HUES64 (cell line): ENCODE data around the gene SEPTIN5.

Source experiments
- H3K27ac ChIP-seq: 2 replicates; pipeline ENCODE4 v1.7.0; 2013; ENCODE audit warnings: low read depth, low read length, inconsistent platforms
- H3K27me3 ChIP-seq: 2 replicates; pipeline ENCODE4 v1.6.1; 2013; ENCODE audit warnings: mild to moderate bottlenecking, low read length; ENCODE audit not compliant: insufficient read depth
- H3K36me3 ChIP-seq: 2 replicates; pipeline ENCODE4 v1.6.1; 2013; ENCODE audit warnings: mild to moderate bottlenecking, low read length; ENCODE audit not compliant: insufficient read depth
- H3K4me1 ChIP-seq: 2 replicates; pipeline ENCODE4 v1.6.1; 2013; ENCODE audit warnings: mild to moderate bottlenecking, low read length, moderate library complexity; ENCODE audit not compliant: insufficient read depth
- H3K4me3 ChIP-seq: 2 replicates; pipeline ENCODE4 v1.5.1; 2013; ENCODE audit warnings: mild to moderate bottlenecking, low read length, moderate library complexity
- H3K9ac ChIP-seq: 2 replicates; pipeline ENCODE4 v1.6.1; 2013; ENCODE audit warnings: mild to moderate bottlenecking, low read depth, low read length
- H3K9me3 ChIP-seq: 2 replicates; pipeline ENCODE4 v1.6.1; 2013; ENCODE audit warnings: low read depth, low read length; ENCODE audit not compliant: insufficient read depth
- WGBS: fragments of 150-250, 120-280 bp; methylation state at CpG from one replicate; pipeline ENCODE4 v1.1.7; 2013; ENCODE audit warnings: missing lambda C conversion rate; 5-methylcytosine and 5-hydroxymethylcytosine counted together

The SEPTIN5 gene

DNA sequence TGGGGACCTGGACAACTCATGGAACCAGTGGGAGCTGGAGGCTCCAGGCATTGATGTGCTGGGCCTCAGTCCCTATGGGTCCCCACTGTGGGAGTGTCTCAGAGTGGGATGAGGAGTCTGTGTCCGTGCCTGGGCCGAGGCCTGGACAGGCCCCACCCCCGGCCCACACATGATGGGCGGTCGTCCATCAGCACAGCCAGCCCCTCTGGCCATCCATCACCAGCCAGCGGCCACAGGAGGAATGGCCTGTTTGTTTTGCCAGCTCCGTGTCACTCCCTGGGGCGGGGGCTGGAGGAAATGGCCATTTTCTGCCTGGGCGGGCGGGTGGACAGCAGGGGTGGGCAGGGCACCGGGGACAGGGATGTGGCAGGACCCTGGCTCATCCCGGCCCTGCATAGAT is 33.2 kb downstream of the SEPTIN5 start:
- WGBS = 87% methylated on average over 12 of the region's 12 CpGs
- Histone ChIP-seq H3K27me3 (peaks cover 13% of the 10 kb centered on the region), H3K4me1 (peaks cover 6% of the 10 kb centered on the region; the same call in 1 of the 2 replicates), H3K9ac (no peak overlapping the region), H3K9me3 (no peaks in the 10 kb centered on the region), H3K36me3 (no peaks in the 10 kb centered on the region), H3K4me3 (no peak overlapping the region), H3K27ac (no peak overlapping the region)

DNA sequence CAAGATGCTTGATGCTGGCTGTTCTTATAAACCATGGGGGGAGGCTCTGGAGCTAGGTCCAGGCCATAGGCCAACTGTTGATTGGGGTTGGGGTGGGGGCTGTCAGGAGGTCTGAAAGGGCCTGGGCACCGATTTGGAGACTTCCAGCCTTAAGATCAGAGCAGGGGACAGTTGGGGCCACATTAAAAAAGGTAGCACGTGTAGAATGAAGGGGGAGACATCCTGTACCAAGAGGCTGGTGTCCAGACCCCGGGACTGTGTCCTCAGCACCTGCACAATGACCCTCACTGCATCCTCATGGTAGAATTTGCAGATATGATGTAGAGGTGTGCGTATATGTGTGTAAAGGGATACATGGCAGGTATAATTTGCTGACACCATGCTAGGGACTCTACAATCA is 33.8 kb downstream of the SEPTIN5 start:
- no peak overlapping the region for H3K27ac ChIP-seq
- no peaks in the 10 kb centered on the region for H3K36me3 ChIP-seq
- WGBS = 83% methylated on average over 3 of the region's 4 CpGs
- H3K27me3 ChIP-seq = peaks cover 19% of the 10 kb centered on the region
- no peak overlapping the region for H3K4me3 ChIP-seq
- H3K9ac ChIP-seq = no peak overlapping the region
- H3K9me3 ChIP-seq = no peaks in the 10 kb centered on the region
- peaks cover 6% of the 10 kb centered on the region; the same call in 1 of the 2 replicates for H3K4me1 ChIP-seq

DNA sequence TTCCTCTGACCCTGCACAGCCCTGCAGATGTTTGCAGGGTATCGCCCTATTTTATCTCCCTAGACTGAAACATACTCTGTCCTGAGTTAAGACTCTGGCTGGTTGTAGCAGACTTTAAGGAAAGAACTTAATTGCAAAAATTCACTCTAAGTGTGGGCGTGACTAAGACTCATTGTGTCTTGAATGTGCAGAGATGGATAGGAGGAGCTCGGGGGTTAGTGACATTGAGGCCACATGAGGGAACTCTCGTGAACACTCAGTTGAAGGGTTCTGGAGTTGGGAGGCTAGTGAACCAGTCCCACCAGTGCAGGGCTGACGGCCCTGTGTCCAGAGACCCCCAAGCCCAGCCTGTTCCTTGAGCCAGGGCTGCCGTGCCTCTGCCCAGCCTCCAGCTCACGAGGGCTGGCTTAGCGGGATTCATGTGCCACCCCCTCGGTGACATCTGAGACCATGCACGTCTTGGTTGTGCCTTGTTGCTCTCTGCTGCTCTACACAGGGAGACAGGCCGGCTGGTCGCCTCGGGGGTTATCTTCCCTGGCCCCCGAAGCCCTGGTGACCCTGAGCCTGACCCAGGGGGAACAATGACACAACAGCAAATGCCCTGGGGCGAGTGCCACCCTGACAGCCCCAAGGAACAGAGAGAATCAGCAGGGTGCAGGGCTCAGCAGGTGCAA is 34.8 kb downstream of the SEPTIN5 start:
- Histone ChIP-seq H3K27me3 (peaks cover 29% of the 10 kb centered on the region), H3K4me1 (peaks cover 6% of the 10 kb centered on the region; the same call in 1 of the 2 replicates)
- 82% methylated on average over 15 of the region's 15 CpGs for WGBS

DNA sequence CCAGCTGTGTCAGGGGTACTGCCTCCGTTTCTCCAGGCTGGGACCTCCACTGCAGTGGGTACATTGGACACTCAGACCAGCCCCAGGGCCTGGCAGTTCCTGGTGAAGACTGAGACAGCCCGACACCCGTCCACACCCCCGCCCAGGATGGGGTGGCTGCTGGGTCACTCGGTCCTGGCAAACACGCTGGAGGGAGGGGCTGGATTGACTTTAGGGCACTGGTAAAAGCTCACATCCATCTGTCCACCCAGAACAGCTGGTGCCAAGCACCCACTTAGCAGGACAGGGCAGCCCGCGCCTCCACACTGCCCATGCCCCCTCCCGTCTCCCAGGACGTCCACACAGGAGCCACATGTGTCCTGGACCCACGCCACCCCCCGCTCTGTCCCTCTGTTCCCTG is 35.6 kb downstream of the SEPTIN5 start:
- peaks cover 37% of the 10 kb centered on the region for H3K27me3 ChIP-seq
- H3K27ac ChIP-seq = no peak overlapping the region
- H3K4me1 ChIP-seq = peaks cover 6% of the 10 kb centered on the region; the same call in 1 of the 2 replicates
- H3K4me3 ChIP-seq = no peak overlapping the region
- no peaks in the 10 kb centered on the region for H3K9me3 ChIP-seq
- H3K9ac ChIP-seq = no peak overlapping the region
- no peaks in the 10 kb centered on the region for H3K36me3 ChIP-seq
- 92% methylated on average over 12 of the region's 12 CpGs for WGBS

More for the DNA sequence above, 34.8 kb downstream of the SEPTIN5 start:
- Histone ChIP-seq H3K36me3 (no peaks in the 10 kb centered on the region), H3K9ac (no peak overlapping the region), H3K9me3 (no peaks in the 10 kb centered on the region), H3K27ac (no peak overlapping the region), H3K4me3 (no peak overlapping the region)

DNA sequence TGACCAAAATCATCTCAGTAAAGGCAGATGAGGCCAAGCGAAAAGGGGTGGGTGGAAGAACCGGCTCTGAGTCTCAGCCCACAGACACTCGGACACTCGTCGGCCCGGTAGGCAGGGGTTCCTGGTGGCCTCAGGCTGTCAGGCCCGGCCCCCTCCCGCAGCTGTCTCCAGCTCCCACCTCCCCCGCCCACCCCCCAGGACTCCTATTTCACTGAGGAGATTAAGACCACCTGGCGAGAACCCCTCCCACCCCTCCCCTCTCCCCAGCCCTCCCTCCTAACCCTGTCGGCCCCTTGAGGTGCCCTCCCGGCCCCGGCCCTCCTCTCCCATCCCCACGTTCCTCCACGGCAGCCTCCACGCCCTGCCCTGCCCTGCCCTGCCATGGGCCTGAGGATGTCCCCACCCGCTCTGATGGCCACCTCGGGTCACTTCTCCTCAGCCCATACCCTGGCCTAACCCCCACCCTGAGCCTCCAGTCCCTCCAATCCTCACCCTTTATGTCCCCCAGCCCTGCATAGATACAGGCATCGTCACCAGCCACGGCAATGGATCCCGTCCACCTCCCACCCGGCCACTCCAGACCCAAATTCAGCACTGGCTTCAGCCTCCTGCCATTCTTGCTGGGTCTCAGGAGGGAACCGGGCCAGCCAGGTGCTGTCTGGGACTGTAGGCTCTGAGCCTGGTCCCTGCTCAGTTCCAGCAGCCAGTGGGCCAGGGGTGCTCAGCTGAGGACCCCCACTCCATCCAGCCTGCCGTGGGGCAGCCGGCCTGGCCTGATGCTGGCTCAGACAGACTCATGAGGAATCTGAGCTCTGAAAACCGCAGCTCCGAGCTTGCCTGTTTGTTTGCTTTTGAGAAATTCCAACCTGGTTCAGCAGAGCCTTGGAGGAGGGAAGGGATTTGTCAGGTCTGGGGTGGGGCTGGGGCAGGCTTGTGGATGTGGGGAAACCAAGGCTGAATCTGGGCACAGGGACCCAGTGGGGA is 36.5 kb downstream of the SEPTIN5 start:
- no peaks in the 10 kb centered on the region for H3K36me3 ChIP-seq
- no peaks in the 10 kb centered on the region for H3K9me3 ChIP-seq
- H3K27me3 ChIP-seq = peaks cover 46% of the 10 kb centered on the region
- no peak overlapping the region for H3K4me3 ChIP-seq
- H3K9ac ChIP-seq = no peak overlapping the region
- 62% methylated on average over 25 of the region's 27 CpGs for WGBS
- peaks cover 2% of the 10 kb centered on the region; the same call in 1 of the 2 replicates for H3K4me1 ChIP-seq
- no peak overlapping the region for H3K27ac ChIP-seq

DNA sequence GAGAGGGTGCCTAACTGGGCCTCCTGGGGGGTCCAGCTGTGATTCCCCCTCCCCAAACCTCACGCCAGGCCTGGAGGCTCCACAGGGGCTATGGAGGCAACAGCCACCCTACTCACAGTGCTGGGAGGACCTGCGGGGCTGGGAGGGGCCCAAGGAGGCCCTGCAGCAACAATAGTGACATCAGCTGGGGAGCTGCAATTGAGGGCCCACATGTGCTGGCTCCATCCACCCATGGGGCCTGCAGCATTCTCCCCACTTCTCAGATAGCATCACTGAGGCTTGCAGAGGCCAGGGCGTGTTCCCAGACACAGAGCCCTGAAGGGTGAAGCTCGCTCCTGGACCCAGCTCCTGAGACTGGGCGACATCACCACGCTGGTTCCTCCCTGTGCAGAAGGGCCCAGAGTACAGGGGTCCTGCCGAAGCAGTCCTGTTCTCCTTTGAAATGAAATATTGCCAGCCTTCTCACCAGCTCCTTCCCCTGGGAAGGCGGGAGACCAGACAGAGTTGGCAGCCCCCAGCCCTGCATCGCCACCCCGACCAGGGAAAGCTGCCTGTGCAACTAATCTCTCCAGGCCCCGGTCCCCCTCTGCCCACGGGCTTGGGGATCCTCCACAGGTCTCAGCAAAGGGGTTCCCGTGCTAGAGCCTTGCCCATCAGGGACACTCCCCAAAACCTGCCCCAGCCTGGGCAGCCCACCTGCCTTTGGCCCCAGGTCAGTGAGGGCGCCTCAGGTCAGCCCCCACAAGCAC is 37.4 kb downstream of the SEPTIN5 start:
- Histone ChIP-seq H3K27me3 (peaks cover 55% of the 10 kb centered on the region), H3K4me3 (no peak overlapping the region), H3K9me3 (no peaks in the 10 kb centered on the region), H3K9ac (no peak overlapping the region), H3K4me1 (peaks cover 2% of the 10 kb centered on the region; the same call in 1 of the 2 replicates), H3K27ac (no peak overlapping the region), H3K36me3 (no peaks in the 10 kb centered on the region)
- 88% methylated on average over 14 of the region's 14 CpGs for WGBS

DNA sequence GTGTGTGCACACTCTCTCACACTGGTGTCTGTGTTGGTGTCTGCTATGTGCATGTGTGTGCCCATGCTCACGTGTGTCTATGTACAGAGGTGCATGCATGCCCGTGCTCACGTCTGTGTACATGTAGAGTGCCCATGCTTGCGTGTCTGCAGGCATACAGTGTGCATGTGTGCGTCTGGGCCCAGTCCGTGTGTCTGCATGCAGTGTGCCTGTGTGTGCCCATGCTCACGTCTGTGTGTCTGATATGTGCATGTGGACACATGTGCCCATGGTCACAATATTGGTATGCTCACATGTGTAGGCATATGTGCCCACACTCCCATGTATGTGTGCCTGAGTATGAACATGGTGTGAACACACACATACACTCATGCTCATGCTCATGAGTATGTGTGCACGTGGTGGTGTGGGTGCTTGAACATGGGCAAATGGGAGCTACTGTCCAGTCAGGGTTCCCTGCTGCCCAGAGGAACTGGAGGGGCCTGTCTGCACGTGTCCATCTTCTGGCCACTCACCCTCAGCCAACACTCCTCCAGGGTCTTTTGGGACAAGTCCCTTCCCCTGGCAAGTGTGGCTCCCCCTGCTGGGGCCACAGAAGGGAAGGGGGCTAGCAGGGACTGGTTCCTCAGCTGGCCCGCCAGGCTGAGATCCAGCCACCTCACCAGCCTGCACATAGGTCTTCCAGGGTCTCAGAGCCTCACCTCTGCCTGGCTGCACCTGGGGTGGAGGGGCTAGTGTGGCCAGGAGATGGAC is 39.0 kb downstream of the SEPTIN5 start:
- H3K36me3 ChIP-seq = no peaks in the 10 kb centered on the region
- peaks cover 70% of the 10 kb centered on the region for H3K27me3 ChIP-seq
- no peaks in the 10 kb centered on the region for H3K9me3 ChIP-seq
- H3K4me1 ChIP-seq = peaks cover 2% of the 10 kb centered on the region; the same call in 1 of the 2 replicates
- no peak overlapping the region for H3K4me3 ChIP-seq
- WGBS = 86% methylated on average over 10 of the region's 10 CpGs
- H3K27ac ChIP-seq = no peak overlapping the region
- no peak overlapping the region for H3K9ac ChIP-seq

DNA sequence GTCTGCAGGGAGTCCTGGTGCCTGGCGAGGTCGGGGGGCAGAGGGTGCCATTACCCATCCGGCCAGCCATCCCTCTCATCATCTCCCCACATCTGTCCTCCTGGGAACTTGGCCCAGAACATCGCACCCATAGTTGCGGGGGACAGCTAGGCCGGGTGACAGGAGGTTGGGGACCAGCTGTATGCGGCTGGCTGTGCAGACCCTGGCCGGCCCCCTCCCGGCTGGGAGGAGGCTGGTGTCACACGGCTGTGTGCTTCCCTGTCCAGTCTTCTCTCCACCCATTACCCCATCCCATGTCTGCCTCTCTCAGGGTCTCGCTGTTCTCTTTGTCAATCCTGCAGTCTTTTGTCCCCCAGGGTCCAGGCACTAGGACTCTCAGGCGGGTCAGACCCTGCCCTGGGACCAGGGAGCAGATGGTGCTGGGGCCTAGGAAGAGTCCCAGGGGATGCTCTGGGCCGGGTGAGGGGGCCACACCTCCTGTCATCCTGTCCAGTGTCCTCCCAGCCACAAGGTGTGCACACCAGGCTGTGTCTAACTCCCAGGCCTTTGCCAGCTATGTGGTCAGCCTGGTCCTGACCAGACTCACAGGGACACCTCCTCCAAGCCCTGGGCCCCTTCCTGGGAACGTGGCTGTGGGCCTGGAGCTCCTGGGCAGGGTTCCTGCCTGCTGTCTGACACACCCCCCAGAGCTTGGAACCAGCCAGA is 39.8 kb downstream of the SEPTIN5 start:
- Histone ChIP-seq H3K27me3 (peaks cover 79% of the 10 kb centered on the region), H3K4me1 (peaks cover 2% of the 10 kb centered on the region; the same call in 1 of the 2 replicates), H3K9ac (no peak overlapping the region), H3K9me3 (no peaks in the 10 kb centered on the region), H3K4me3 (no peak overlapping the region), H3K36me3 (no peaks in the 10 kb centered on the region), H3K27ac (no peak overlapping the region)
- 85% methylated on average over 14 of the region's 14 CpGs for WGBS

DNA sequence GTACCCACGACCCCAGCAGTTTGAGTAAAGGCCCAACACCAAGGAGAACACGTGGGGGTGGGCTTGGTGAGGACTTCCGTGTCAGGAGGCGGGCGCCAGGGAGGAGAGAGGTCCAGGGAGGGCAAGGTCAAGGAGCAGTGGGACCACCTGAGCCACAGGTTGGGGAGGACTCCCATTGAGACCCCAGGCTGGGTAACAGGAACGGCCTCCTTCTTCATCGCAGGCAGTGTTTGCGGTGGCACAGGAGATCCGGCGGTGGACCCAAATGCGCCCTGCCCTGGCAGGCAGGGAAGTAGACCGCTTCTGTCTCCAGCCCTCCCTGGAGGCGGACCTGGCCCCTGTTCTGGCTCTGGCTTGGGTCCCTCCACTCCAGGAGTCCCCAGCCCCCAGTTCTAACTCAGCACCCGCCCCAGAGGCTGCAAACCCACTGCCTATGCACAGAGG is 40.4 kb downstream of the SEPTIN5 start:
- Histone ChIP-seq H3K4me3 (peak overlapping the region; percentile 17; the same call in 1 of the 2 replicates), H3K4me1 (peaks cover 2% of the 10 kb centered on the region; the same call in 1 of the 2 replicates), H3K27me3 (peaks cover 85% of the 10 kb centered on the region), H3K9ac (no peak overlapping the region), H3K27ac (no peak overlapping the region), H3K9me3 (no peaks in the 10 kb centered on the region), H3K36me3 (no peaks in the 10 kb centered on the region)
- 39% methylated on average over 14 of the region's 14 CpGs for WGBS
